Stimulated activated CD4-positive, alpha-beta T cell treated with anti-CD3 and anti-CD28 coated beads, Interleukin-4, amount 100 ng/mL, for 24 hours (primary cell): ENCODE measurements around the gene CLDN11.

Source experiments
- DNase-seq: peaks from one replicate; pipeline ENCODE4 v3.0.0-alpha.2; 2020

Gene CLDN11

DNA sequence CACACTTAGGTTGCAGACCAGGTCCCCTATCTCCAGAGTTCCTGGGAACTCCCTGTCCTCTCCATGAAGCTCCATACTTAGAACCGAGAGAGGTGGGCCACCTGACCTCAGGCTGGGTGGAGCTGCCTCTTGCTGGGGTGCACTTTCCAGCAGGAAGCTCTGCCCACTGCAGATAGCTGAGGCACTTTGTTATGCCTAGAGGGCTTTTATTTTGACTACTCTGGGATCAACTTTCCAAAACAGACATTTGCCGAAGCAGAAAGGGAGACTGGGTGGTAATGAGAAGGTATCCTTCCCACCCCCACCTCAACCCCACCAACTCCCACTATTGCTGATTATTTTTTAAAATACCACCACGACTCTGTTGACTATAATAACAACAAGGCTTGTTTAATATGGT, 54.7 kb downstream of the CLDN11 start:
- DNase-seq = no peak

- DNase-seq = no peak
These were observed 56.5 kb downstream of the CLDN11 start for GRCh38 chr3:170475092-170475685.

DNA sequence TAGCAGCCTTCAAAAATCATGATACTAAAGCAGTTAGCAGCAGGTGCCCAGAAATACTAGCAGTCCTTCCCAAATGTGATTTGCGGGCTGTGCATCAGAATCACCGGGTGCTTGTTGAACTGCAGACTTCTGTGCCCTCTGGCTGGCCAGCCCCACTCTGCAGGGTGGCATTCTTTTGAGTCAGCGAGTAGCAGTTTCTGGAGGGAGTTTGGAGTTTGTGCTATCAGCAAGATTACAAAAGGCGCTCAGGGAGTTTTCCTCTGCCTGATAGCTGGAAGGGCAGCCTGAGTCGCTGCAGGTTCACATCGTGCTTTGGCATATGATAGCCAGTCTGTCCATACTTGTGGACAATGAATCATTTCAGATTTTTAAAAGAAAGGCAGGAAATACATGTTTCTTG, 57.6 kb downstream of the CLDN11 start:
- no peak for DNase-seq

- no peak for DNase-seq
These were observed 58.7 kb downstream of the CLDN11 start for GRCh38 chr3:170477395-170477794.

DNA sequence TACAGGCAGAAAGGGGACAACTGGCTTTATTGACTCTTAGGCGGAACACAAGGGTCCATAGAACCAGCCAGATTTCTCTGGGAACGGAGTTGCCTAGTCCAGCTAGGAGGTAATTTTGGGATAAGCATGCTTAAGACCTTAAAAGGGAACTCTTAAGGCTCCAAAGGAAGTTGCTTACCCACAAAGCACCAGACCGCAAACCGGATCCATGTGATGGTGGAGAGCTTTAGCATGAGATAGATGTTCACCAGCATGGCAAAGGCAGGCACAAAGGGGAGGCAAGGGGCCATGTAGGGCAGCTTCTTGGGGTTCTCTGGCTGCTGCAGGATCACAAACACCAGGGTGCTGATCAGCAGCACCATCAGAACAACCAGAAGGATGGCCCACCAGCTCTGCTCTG, 61.4 kb downstream of the CLDN11 start:
- DNase-seq = no peak

DNA sequence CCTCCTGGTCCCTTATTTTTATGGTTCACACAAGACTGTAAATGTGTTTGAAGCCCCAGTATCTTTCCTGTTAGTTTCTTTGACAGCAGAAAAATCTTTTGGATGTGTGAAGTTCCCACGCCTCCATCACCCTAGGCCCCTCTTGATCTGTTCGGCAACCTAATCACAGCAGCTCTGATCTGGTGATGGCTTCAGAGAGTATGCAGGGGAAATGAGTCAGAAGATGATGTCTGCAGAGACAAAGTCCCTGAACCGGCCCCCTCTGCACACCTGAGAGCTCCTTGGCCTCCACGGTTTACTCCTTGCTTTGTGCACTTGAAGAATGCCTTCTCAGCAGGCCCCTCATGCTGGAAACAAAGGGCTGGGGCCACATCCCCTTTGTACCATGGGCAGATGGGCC, 63.5 kb downstream of the CLDN11 start:
- DNase-seq = no peak

GRCh38 chr3:170483485-170484262, 65.0 kb downstream of the CLDN11 start:
- DNase-seq = no peak
